ENCODE measurements around the gene TPPP. TPM values are rescaled to one million over a fixed set of nuclear protein-coding genes. Genes with fewer than 3 reads are reported as not detected.

The TPPP gene
- total RNA-seq, 4 donors from 2014 or later = 2.4 to 8.7 (median 3.2) TPM

DNA sequence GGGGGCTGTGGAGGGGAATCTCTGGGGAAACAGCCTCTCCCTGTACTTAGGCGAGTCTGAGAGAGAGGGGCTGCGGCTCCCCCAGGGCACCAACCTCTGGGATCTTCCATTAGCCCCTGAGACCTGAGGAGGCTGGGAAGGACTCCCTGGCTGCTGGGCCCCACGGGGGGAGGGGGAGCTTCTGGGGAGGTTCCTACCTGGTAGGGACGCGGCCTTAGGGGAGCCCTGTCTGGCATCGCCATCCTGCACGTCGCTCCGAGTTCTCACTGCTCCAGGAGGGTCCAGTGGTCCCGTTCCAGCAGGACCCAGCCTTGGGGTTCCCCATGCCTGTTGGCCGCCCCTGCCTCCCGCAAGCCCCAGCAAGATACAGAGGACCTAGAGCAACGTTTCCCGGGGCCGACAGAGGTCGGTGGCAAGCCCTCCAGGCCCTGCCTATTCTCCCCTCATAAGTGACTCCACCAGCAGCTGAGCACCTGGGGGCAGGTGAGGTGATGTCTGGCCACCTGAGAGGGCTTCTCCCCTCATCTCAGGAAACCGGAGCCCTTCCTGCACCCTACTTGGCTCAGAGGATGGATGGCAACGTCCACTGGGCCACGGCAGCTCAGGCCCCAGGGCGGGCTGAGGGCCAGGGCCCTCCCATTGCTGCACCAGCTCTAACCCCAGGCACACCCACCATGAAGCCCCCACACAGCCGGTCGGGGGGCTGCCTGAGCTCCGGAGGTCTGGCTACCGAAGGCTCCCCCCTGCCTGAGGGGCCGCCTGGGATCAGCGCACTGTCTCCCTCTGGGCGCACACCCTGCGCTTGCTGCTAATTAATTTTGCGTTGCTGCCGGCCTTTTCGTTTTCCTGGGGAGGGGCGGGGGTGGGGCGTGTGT, 22.5 kb downstream of the TPPP start:
- H3K9me3 ChIP-seq = no peaks in the 10 kb centered on the region
- no peaks in the 10 kb centered on the region for H3K27me3 ChIP-seq
- H3K36me3 ChIP-seq = no peaks in the 10 kb centered on the region
- in situ Hi-C loops (cut with MboI; ENCODE audit: low sequenced_read_pairs in 4 of 4) (no loop called here), intact Hi-C loops (cut with DNase I; ENCODE audit: low total_unique reads) (loop anchor here (2.0 kb wide), 1 partner anchor 232 kb away; no protein-coding TSS in a partner anchor)
- no peak overlapping the region for H3K27ac ChIP-seq
- no peak for ATAC-seq
- DNase-seq = no peak
- no peak overlapping the region for H3K4me3 ChIP-seq
- H3K4me1 ChIP-seq = peaks cover 36 to 45% of the 10 kb centered on the region in 2 donors
- TF ChIP-seq, protein P1, sequence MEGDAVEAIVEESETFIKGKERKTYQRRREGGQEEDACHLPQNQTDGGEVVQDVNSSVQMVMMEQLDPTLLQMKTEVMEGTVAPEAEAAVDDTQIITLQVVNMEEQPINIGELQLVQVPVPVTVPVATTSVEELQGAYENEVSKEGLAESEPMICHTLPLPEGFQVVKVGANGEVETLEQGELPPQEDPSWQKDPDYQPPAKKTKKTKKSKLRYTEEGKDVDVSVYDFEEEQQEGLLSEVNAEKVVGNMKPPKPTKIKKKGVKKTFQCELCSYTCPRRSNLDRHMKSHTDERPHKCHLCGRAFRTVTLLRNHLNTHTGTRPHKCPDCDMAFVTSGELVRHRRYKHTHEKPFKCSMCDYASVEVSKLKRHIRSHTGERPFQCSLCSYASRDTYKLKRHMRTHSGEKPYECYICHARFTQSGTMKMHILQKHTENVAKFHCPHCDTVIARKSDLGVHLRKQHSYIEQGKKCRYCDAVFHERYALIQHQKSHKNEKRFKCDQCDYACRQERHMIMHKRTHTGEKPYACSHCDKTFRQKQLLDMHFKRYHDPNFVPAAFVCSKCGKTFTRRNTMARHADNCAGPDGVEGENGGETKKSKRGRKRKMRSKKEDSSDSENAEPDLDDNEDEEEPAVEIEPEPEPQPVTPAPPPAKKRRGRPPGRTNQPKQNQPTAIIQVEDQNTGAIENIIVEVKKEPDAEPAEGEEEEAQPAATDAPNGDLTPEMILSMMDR (IDR thresholded peaks at IDR 0.05 in 4 of 5, conservative IDR thresholded peaks at IDR 0.05 in 1 of 5) = no peak
- TF ChIP-seq POLR2A (IDR thresholded peaks at IDR 0.05) = no peak

GRCh38 chr5:669842-670395, 23.2 kb downstream of the TPPP start:
- Histone ChIP-seq H3K27me3 (no peaks in the 10 kb centered on the region), H3K9me3 (no peaks in the 10 kb centered on the region), H3K4me1 (peaks cover 36 to 38% of the 10 kb centered on the region in 2 donors), H3K36me3 (peaks cover 0 to 4% of the 10 kb centered on the region in 2 donors), H3K27ac (no peak overlapping the region), H3K4me3 (no peak overlapping the region)
- no peak for DNase-seq
- ATAC-seq = no peak
- TF ChIP-seq, protein P1 (IDR thresholded peaks at IDR 0.05 in 4 of 5, conservative IDR thresholded peaks at IDR 0.05 in 1 of 5) = no peak
- TF ChIP-seq POLR2A (IDR thresholded peaks at IDR 0.05) = no peak
- intact Hi-C loops (cut with DNase I; ENCODE audit: low total_unique reads) = loop anchor here (2.0 kb wide), 1 partner anchor 233 kb away; no protein-coding TSS in a partner anchor
- in situ Hi-C loops (cut with MboI; ENCODE audit: low sequenced_read_pairs in 4 of 4) = loop anchor here in 3 of 4 donors (5.0 to 10.0 kb wide), 2 partner anchors 235 to 237 kb away; no protein-coding TSS in a partner anchor

GRCh38 chr5:669111-669841, 23.9 kb downstream of the TPPP start:
- Histone ChIP-seq H3K27me3 (no peaks in the 10 kb centered on the region), H3K9me3 (no peaks in the 10 kb centered on the region), H3K4me1 (peaks cover 30 to 32% of the 10 kb centered on the region in 2 donors), H3K4me3 (no peak overlapping the region), H3K27ac (no peak overlapping the region), H3K36me3 (peaks cover 0 to 11% of the 10 kb centered on the region in 2 donors)
- no peak for ATAC-seq
- no peak for DNase-seq
- TF ChIP-seq, protein P1 (IDR thresholded peaks at IDR 0.05 in 4 of 5, conservative IDR thresholded peaks at IDR 0.05 in 1 of 5) = peak; percentile 51 to 73 (median 60)
- no peak for TF ChIP-seq POLR2A (IDR thresholded peaks at IDR 0.05)
- intact Hi-C loops (cut with DNase I; ENCODE audit: low total_unique reads) (no loop called here), in situ Hi-C loops (cut with MboI; ENCODE audit: low sequenced_read_pairs in 4 of 4) (loop anchor here in 3 of 4 donors (5.0 to 10.0 kb wide), 2 partner anchors 236 to 238 kb away; no protein-coding TSS in a partner anchor)

DNA sequence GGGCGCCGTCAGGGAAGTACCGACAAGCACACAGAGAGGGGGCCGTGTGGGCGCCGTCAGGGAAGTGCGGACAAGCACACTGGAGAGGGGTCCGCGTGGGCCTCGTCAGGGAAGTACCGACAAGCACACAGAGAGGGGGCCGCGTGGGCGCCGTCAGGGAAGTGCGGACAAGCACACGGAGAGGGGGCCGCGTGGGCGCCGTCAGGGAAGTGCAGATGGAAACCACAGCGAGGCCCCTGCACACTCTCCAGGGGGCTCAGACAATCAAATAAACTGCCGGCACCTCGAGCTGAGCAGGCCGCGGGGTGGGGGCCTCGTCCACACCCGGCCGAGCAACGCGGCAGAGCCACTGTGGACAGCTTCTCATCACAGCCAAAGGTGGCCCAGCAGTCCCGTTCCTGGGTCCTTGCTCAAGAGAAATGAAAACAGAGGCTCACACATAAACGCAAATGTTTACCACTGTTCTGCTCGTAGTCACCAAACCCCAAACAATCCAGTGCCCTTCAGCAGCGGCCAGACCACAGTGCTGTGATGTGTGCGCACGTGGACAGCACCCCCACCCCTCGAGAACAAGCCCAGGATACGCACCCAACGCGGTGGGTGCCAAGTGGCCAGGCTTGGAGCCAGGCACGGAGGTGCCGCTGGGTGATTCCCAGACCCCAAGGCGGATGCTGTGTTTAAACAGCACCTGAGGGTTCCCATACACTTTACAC, 24.7 kb downstream of the TPPP start:
- H3K4me1 ChIP-seq = peaks cover 22 to 23% of the 10 kb centered on the region in 2 donors
- in situ Hi-C loops (cut with MboI; ENCODE audit: low sequenced_read_pairs in 4 of 4) = loop anchor here in 3 of 4 donors (5.0 to 10.0 kb wide), 2 partner anchors 236 to 239 kb away; no protein-coding TSS in a partner anchor
- DNase-seq = no peak

More for the DNA sequence above, 24.7 kb downstream of the TPPP start:
- Histone ChIP-seq H3K27ac (no peak overlapping the region), H3K9me3 (no peaks in the 10 kb centered on the region), H3K4me3 (no peak overlapping the region), H3K27me3 (no peaks in the 10 kb centered on the region), H3K36me3 (peaks cover 0 to 18% of the 10 kb centered on the region in 2 donors)
- ATAC-seq = no peak
- TF ChIP-seq POLR2A (IDR thresholded peaks at IDR 0.05) = no peak
- TF ChIP-seq, protein P1 (IDR thresholded peaks at IDR 0.05 in 4 of 5, conservative IDR thresholded peaks at IDR 0.05 in 1 of 5) = no peak
- intact Hi-C loops (cut with DNase I; ENCODE audit: low total_unique reads) = no loop called here

All from gastrocnemius medialis (tissue), 4 donors.